NCI-H2196 (cell line): ENCODE measurements around the gene SNTA1.
A peak's percentile ranks its signal among the peaks of the same experiment; 100 is the strongest.
"Not testable (repeated sequence)": the region's sequence is repeated elsewhere in the genome, so short reads cannot be mapped to it uniquely, and the experiment has no call there.

Experiments
- DNase-seq: peaks from one replicate; lab custom pipeline; 2025; ENCODE audit not compliant: unreplicated experiment; lab: John Stamatoyannopoulos, UW

SNTA1 gene

GRCh38 chr20:33466303-33466646, 22.7 kb upstream of the SNTA1 start:
- DNase-seq: no peak

- no peak for DNase-seq
Measured at GRCh38 chr20:33465481-33466302, 22.1 kb upstream of the SNTA1 start.

DNA sequence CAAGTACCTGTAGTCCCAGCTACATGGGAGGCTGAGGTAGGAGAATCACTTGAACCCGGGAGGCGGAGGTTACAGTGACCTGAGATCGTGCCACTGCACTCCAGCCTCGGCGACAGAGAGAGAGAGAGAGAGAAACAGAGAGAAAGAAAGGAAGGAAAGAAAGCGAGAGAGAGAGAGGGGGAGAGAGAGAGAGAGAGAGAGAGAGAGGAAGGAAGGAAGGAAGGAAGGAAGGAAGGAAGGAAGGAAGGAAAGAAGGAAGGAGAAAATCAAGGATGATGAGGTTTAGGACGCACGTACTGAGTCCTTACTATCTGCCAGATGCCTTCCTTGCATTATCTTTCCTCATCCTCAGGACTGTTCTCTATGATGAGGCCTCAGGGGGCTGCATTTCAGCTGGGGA, 21.2 kb upstream of the SNTA1 start:
- not testable (repeated sequence) for DNase-seq

DNA sequence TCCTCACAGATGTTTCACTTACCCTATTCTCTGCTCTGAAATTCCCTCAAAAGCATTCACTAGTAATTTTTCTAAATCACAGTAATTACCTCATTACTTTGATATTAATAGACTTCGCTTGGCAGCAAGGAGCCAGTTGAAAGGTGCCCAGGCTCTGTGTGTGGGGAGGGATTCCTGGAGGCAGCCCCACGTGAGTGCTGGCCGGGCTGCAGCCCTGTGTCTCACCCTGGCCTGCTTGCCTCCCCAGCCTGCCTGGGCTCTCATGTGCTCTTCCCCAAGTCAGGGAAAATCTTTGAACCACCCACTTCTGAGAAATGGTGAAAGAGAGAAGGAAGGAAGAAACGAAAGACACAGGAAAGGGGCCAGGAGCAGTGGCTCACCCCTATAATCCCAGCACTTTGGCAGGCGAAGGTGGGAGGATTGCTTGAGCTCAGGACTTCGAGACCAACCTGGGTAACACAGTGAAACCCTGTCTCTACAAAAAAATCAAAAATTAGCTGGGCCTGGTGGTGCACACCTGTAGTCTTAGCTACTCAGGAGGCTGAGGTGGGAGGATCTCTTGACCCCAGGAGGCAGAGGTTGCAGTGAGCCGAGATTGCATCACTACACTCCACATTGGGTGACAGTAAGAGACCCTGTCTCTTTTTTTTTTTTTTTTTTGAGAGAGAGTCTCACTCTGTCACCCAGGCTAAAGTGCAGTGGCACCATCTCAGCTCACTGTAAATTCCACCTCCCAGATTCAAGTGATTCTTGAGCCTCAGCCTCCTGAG, 20.0 kb upstream of the SNTA1 start:
- no peak for DNase-seq

GRCh38 chr20:33460711-33461110, 17.1 kb upstream of the SNTA1 start:
- no peak for DNase-seq

GRCh38 chr20:33459599-33459998, 16.0 kb upstream of the SNTA1 start:
- DNase-seq: no peak

DNA sequence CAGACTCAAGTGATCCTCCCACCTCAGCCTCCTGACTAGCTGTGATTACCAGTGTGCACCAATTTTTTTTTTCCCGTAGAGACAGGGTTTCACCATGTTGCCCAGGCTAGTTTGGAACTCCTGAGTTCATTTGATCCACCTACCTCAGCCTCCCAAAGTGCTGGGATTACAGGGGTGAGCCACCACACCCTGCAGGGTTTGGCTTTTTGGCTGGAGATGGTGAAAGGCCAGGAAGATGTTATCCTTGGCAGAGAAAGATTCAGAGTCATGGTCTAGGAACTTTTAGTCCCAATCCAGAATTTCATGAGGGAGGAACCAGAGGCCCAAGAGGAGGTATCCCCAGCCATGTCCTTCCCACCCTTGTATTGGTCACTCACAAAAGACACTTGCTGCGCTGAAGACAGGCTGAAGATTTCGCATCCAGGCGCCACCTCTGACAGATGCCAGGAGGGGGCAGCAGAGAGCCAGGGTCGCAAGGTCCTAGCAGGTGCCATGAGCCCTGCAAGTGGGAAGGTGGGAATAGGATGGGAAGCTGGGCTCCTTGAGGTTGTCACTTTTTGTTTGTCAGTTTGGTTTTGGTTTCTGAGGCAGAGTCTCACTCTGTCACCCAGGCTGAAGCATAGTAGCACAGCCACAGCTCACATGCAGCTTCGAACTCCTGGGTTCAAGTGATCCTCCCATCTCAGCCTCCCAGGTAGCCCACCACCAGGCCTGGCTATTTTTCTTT, 13.5 kb upstream of the SNTA1 start:
- peak; percentile 81 for DNase-seq

DNA sequence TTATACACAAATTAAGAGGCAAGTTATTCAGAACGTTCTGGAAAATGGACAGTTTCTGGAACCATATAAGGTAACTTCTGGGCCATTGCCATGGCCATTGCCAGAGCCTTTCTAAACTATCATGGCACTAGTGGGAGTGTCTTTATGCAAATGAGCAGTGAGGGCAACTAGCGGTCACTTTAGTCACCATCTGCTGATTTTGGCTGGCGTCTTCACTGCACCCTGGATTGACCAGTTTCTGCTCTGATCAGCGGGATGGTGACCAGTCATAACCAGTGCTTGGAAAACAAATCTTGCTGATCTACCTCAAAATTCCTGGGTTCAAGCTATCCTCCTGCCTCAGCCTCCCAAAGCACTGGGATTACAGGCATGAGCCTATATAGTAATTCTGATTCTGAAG, 7.3 kb upstream of the SNTA1 start:
- DNase-seq: no peak

DNA sequence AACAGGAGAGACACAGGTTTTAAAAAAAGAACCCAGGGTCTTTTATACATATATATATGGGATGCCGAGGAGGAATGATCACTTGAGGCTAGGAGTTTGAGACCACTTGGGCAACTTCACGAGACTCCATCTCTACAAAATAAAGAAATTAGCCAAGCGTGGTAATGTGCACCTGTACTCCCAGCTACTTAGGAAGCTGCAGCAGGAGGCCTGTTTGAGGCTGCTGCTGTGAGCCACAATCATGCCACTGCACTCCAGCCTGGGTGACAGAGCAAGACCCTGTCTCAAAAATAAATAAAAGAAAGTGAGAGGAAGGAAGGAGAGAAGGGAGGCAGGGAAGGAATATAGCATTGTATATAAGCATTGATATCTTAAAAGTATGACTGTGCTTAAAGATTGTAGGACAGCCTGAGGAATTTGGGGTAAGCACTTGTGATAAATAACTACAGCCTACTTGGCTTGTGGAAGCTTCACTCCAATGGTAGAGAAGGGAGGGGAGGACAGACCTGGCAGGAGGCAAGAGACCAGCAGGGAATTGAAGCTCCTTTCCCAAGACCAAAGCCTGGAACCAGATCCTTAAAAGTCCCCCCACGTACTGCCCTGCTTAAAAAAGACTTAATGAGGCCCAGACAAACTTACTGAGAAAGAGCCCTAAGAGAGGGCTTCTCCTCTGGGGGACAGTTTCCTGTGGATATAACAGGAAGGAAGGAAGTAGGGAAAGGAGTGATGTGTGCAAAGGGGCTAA, 2.5 kb upstream of the SNTA1 start:
- no peak for DNase-seq

- peak; percentile 17 for DNase-seq
Measured at GRCh38 chr20:33444797-33445560, 1.4 kb upstream of the SNTA1 start.

DNA sequence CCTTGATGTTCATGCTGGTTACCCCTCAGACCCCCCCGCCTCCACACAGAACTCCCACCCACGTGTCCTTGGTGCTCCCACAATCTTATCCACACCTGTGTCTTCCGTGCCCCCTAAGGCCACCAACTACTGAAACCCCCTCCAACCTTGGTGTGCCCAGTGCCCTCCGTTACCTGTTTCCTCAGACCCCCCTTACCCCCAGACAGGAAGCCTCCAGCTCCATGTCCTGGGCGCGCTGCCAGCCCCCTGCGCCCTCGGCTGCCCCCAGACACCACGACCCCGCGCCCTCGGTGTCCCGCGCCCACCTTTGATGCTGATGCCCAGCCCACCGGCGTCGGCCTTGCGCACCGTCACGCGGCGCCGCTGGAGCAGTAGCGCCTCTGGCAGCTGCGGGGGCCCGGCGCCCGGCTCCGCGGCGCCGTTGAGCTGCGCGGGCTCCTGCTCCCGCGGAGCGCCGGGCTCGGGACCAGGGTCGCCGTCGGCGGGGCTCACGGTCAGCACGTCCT, 504 bp downstream of the SNTA1 start:
- DNase-seq: no peak

DNA sequence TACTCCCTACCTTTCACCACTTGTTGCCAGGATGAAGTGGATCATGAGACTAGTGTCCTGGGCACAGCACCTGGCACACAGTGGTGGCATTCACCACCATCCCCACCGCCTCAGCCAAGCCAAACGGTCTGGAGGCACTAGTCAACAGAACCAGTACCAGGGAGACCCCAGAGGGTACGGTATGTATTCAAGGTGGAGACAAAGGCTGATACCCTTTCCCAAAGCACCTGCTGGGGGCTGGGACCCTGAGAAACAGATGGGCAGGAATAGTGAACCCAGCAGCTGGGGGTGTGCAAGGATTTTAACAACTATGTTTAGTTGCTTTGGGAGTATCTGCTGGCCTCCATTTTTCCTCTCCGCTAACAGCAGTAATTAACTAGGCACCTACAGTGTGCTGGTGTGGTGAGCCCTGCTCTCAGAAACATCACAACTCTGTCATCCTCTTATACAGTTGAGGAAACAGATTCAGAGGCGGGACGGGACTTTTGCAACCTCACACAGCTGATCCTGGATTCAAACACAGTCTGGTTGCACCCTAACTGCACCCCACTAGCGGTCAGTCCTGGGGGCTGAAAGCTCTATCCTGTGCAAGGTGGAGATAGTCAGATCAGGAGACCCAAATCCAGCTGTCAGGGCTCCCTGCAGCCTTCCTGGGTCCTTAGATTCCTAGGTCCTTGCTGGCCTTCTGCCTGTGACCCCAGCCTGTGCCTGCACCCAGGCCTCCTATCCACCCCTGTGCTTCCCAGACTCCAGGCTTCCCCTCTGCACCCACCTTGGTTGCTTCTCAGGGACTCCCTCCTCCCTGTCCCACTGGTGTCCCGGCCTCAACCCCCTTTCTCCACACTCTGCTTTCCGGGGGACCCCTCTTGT, 1.2 kb downstream of the SNTA1 start:
- no peak for DNase-seq

- DNase-seq: no peak
Measured at GRCh38 chr20:33441142-33441955, 2.2 kb downstream of the SNTA1 start.

- DNase-seq: not testable (repeated sequence)
Measured at GRCh38 chr20:33440562-33440961, 3.0 kb downstream of the SNTA1 start.

- DNase-seq: no peak
Measured at GRCh38 chr20:33438481-33438880, 5.1 kb downstream of the SNTA1 start.

DNA sequence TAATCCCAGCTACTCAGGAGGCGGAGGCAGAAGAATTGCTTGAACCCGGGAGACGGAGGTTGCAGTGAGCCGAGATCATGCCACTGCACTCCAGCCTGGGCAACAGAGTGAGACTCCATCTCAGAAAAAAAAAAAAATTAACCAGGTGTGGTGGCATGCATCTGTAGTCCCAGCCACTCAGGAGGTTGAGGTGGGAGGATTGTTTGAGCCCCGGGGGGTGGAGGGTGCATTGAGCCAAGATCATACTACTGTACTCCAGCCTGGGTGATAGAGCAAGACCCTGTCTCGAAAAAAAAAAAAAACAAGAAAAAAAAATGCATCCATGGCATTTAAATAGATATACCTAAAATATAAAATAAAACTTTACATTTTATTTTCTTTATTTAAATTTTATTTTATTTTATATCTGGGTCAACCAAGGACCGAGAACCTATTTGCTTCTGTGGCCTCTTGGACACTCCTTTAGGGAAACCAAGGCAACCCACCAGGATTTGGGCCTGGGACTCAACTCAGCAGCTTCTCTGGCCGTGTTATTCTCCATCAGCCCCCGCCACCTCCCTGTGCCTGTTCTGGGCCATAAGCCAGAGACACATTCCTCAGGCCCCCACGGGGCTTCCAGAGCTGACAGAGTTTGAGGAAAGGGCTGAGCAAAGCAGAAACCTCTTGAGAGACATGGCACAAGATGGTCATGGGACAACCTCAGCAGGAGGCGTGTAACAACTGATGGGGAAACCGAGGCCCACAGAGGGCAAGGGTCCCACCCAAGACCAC, 6.2 kb downstream of the SNTA1 start:
- DNase-seq: no peak

DNA sequence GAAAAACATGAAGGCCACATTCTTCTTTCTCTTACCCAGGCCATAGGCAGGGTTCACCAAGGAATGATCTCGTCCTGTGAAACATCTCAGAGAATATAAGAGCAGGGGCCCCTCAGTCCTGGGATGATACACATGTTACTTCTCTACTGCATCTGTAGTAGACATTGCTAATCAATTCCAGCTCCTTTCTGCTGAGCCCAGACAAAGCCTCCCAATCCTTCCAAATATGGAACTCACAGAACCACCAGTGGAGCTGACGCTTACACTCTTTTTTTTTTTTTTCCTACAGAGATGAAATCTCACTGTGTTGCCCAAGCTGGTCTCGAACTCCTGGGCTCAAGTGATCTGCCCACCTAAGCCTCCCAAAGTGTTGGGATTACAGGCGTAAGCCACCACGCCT, 9.1 kb downstream of the SNTA1 start:
- DNase-seq: no peak
